DND-41 (cell line): ENCODE measurements around the gene S100A9.

Experiments
- EZH2 ChIP-seq: IDR thresholded peaks from 3 replicates; pipeline ENCODE4 v1.6.1; 2012; ENCODE audit warnings: borderline replicate concordance, low read depth, mild to moderate bottlenecking, moderate library complexity, low read length, inconsistent platforms; ENCODE audit not compliant: severe bottlenecking
- TF ChIP-seq, protein P1 (sequence below): IDR thresholded peaks from 2 replicates; pipeline ENCODE4 v1.5.1; 2012; ENCODE audit warnings: borderline replicate concordance, low read length, moderate library complexity, mild to moderate bottlenecking; ENCODE audit not compliant: poor library complexity, severe bottlenecking; ENCODE audit errors: extremely low read depth

DNA sequence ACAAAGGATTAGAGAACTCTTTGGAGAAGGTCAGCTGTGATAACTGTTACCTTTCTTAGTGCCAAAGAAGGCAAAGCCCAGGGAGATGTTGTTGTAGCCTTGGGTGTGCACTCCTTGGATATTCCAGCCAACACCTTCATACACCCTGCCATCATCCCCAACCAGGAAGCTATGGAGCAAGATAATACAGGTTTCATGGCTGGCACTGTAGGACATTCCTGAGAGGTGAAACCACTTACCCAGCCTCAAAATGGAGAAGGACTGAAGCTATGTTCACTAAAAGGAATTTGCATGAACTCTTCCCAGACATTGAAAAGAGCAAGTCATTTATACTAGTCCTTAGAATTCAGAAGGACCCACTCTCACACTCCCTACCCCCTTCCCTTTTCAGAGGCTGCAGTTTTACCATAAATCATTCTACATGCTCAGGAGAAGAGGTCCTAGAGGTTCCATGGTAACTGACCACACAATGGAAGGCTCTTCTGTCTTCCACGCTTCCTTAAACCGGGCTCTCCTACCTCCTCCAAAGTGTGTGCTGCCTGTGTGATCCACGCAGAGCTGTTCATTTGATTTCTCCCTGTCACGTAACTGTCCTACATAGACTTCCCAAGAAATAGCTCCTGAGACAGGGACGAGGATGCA, 14.5 kb upstream of the S100A9 start:
- TF ChIP-seq, protein P1, sequence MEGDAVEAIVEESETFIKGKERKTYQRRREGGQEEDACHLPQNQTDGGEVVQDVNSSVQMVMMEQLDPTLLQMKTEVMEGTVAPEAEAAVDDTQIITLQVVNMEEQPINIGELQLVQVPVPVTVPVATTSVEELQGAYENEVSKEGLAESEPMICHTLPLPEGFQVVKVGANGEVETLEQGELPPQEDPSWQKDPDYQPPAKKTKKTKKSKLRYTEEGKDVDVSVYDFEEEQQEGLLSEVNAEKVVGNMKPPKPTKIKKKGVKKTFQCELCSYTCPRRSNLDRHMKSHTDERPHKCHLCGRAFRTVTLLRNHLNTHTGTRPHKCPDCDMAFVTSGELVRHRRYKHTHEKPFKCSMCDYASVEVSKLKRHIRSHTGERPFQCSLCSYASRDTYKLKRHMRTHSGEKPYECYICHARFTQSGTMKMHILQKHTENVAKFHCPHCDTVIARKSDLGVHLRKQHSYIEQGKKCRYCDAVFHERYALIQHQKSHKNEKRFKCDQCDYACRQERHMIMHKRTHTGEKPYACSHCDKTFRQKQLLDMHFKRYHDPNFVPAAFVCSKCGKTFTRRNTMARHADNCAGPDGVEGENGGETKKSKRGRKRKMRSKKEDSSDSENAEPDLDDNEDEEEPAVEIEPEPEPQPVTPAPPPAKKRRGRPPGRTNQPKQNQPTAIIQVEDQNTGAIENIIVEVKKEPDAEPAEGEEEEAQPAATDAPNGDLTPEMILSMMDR, result no peak
- no peak for TF ChIP-seq EZH2
